PC-9 (cell line): ENCODE results near the gene LSM10. TPM values are rescaled to one million over a fixed set of nuclear protein-coding genes. Genes with fewer than 3 reads are reported as not detected.

Experiments
- BruUV-seq: library from RNA; stranded (reverse); fragments of 400-500 nt; replicated peaks from 2 replicates; lab custom pipeline; 2021; lab: Mats Ljungman, UMichigan
- CTCF ChIA-PET: fragments of 300-600 bp; sonication (Branson Sonifier 250); formaldehyde crosslinking; loops from one replicate; lab custom pipeline; 2022; ENCODE audit warnings: antibody characterized with exemption; lab: Charles Lee
- POLR2A ChIA-PET: fragments of 300-600 bp; sonication (Branson Sonifier 250); formaldehyde crosslinking; loops from one replicate; lab custom pipeline; 2022; ENCODE audit warnings: antibody characterized with exemption; ENCODE audit not compliant: unreplicated experiment; lab: Charles Lee
- DNase-seq, 2 experiments: peaks; one replicate each; pipeline versions ENCODE4 v3.0.0 to v3.0.0-alpha.2; 2015 to 2022; ENCODE audit warnings: mixed read lengths in 1 of 2
- H2AFZ ChIP-seq: fragments of 200-600 bp; sonication (generic); 2 replicates; pipeline ENCODE4 v1.8.1; 2017; ENCODE audit warnings: antibody characterized with exemption
- H3F3A ChIP-seq: fragments of 200-600 bp; sonication (generic); 2 replicates; pipeline ENCODE4 v1.8.1; 2017; ENCODE audit warnings: antibody characterized with exemption, mild to moderate bottlenecking, low read depth; ENCODE audit not compliant: insufficient read depth
- H3K27ac ChIP-seq: fragments of 200-600 bp; sonication (generic); 2 replicates; pipeline ENCODE4 v1.6.1; 2016; ENCODE audit warnings: mixed run types
- H3K27me3 ChIP-seq: fragments of 200-600 bp; sonication (generic); 2 replicates; pipeline ENCODE4 v1.6.1; 2016; ENCODE audit warnings: low read depth, mixed run types; ENCODE audit not compliant: insufficient read depth
- H3K36me3 ChIP-seq: fragments of 200-600 bp; sonication (generic); 2 replicates; pipeline ENCODE4 v1.6.1; 2016; ENCODE audit warnings: low read depth, mixed run types
- H3K4me1 ChIP-seq: fragments of 200-600 bp; sonication (generic); replicated peaks from 2 replicates; pipeline ENCODE4 v1.6.1; 2016; ENCODE audit warnings: mixed run types; ENCODE audit not compliant: insufficient read depth
- H3K4me2 ChIP-seq: fragments of 200-600 bp; sonication (generic); 2 replicates; pipeline ENCODE4 v1.6.1; 2017; ENCODE audit warnings: mixed run types
- H3K4me3 ChIP-seq: fragments of 200-600 bp; sonication (generic); 2 replicates; pipeline ENCODE4 v1.6.1; 2016; ENCODE audit warnings: mixed run types
- H3K79me2 ChIP-seq: fragments of 200-600 bp; sonication (generic); 2 replicates; pipeline ENCODE4 v1.6.1; 2017; ENCODE audit warnings: low read depth, mixed run types
- H3K9me2 ChIP-seq: fragments of 200-600 bp; sonication (generic); 2 replicates; pipeline ENCODE4 v1.8.1; 2017; ENCODE audit warnings: mild to moderate bottlenecking; ENCODE audit not compliant: insufficient read depth
- H3K9me3 ChIP-seq: fragments of 200-600 bp; sonication (generic); 2 replicates; pipeline ENCODE4 v1.8.1; 2016; ENCODE audit warnings: low read depth; ENCODE audit not compliant: insufficient read depth
- H4K20me1 ChIP-seq: fragments of 200-600 bp; sonication (generic); 2 replicates; pipeline ENCODE4 v1.8.1; 2017; ENCODE audit not compliant: insufficient read depth
- EZH2 ChIP-seq: fragments of 200-600 bp; sonication (generic); IDR thresholded peaks from 2 replicates; pipeline ENCODE4 v1.8.0; 2017; ENCODE audit warnings: antibody characterized with exemption, low read depth
- intact Hi-C: fragments of 100-400 bp; cut with micrococcal nuclease; formaldehyde crosslinking; loops from one replicate; pipeline ENCODE4 v1.10.0; 2022; ENCODE audit not compliant: unreplicated experiment
- total RNA-seq: library from RNA; stranded (reverse); gene quantifications from 2 replicates; pipeline ENCODE4 v1.2.3, GENCODE V29; 2021
- TF ChIP-seq, protein P1 (sequence below): fragments of 200-600 bp; sonication (generic); conservative IDR thresholded peaks from 2 replicates; pipeline ENCODE4 v1.6.1; 2017; ENCODE audit warnings: mixed run types, antibody characterized with exemption, mild to moderate bottlenecking, moderate library complexity

The LSM10 gene
- total RNA-seq, 1 experiment from 2014 or later, result 39.7 TPM

GRCh38 chr1:36436821-36437220 is 39.1 kb upstream of the LSM10 start:
- CTCF ChIA-PET, result no interaction called here
- POLR2A ChIA-PET, result interaction anchor here (0.6 kb wide), 1 partner anchor 14 kb away, joined by 4 read pairs; no protein-coding TSS in a partner anchor
- peak overlapping the region; percentile 100 for H3K27ac ChIP-seq

DNA sequence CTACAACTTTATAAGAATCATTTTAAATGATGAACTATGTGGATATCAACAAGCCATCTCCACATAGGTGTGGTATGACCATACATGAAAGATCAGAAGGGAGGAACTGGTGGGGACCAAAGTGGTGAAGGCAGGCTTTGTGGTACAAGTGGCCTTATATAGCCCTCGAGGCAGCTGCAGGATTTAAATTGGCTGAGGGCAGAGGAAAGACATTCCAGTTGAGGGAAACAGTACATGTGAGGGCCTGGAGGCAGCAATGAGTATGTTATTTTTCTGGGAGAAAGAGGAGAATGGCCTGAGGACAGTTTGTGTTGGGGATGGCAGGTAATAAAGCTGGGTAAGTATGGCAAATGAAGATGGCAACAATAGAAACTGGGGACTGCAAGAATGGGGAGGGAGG is 35.4 kb upstream of the LSM10 start:
- no peak for DNase-seq

More at GRCh38 chr1:36436821-36437220, 39.1 kb upstream of the LSM10 start:
- Histone ChIP-seq H3K36me3 (no peaks in the 10 kb centered on the region; the same call in 1 of the 2 replicates), H2AFZ (no peak overlapping the region), H3K9me2 (no peaks in the 10 kb centered on the region), H3K4me2 (peak overlapping the region; percentile 70), H3F3A (peaks cover 21% of the 10 kb centered on the region), H3K4me1 (peaks cover 33% of the 10 kb centered on the region), H3K4me3 (no peak overlapping the region), H3K9me3 (no peaks in the 10 kb centered on the region), H4K20me1 (no peaks in the 10 kb centered on the region), H3K79me2 (no peaks in the 10 kb centered on the region), H3K27me3 (no peaks in the 10 kb centered on the region)
- DNase-seq, result peak; percentile 74 to 98
- no TSS peak for BruUV-seq
- intact Hi-C loops, result loop anchor here (1.0 to 2.0 kb wide), 5 partner anchors 13 to 179 kb away; partner anchors contain the start of gene OSCP1
- no peak for TF ChIP-seq EZH2
- TF ChIP-seq, protein P1, sequence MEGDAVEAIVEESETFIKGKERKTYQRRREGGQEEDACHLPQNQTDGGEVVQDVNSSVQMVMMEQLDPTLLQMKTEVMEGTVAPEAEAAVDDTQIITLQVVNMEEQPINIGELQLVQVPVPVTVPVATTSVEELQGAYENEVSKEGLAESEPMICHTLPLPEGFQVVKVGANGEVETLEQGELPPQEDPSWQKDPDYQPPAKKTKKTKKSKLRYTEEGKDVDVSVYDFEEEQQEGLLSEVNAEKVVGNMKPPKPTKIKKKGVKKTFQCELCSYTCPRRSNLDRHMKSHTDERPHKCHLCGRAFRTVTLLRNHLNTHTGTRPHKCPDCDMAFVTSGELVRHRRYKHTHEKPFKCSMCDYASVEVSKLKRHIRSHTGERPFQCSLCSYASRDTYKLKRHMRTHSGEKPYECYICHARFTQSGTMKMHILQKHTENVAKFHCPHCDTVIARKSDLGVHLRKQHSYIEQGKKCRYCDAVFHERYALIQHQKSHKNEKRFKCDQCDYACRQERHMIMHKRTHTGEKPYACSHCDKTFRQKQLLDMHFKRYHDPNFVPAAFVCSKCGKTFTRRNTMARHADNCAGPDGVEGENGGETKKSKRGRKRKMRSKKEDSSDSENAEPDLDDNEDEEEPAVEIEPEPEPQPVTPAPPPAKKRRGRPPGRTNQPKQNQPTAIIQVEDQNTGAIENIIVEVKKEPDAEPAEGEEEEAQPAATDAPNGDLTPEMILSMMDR, result no peak

GRCh38 chr1:36432616-36433015 is 34.9 kb upstream of the LSM10 start:
- intact Hi-C loops, result no loop called here
- Histone ChIP-seq H3K4me2 (no peak overlapping the region), H3K27ac (no peak overlapping the region), H3K4me1 (peaks cover 29% of the 10 kb centered on the region), H3K4me3 (no peak overlapping the region), H3K9me2 (no peaks in the 10 kb centered on the region), H3K79me2 (no peaks in the 10 kb centered on the region), H3K27me3 (no peaks in the 10 kb centered on the region), H3K36me3 (no peaks in the 10 kb centered on the region; the same call in 1 of the 2 replicates), H3F3A (peaks cover 25% of the 10 kb centered on the region), H4K20me1 (no peaks in the 10 kb centered on the region), H2AFZ (no peak overlapping the region), H3K9me3 (no peaks in the 10 kb centered on the region)
- no peak for TF ChIP-seq EZH2
- TF ChIP-seq, protein P1, result no peak
- no TSS peak for BruUV-seq
- no peak for DNase-seq
- ChIA-PET CTCF (no interaction called here), POLR2A (no interaction called here)

More for the DNA sequence above, 35.4 kb upstream of the LSM10 start:
- TF ChIP-seq, protein P1, result no peak
- TF ChIP-seq EZH2, result no peak
- no peaks in the 10 kb centered on the region for H3K79me2 ChIP-seq
- POLR2A ChIA-PET, result no interaction called here
- H3K4me3 ChIP-seq, result no peak overlapping the region
- BruUV-seq, result no TSS peak
- no peak overlapping the region for H3K27ac ChIP-seq
- no peak overlapping the region for H2AFZ ChIP-seq
- peaks cover 33% of the 10 kb centered on the region for H3K4me1 ChIP-seq
- peaks cover 22% of the 10 kb centered on the region for H3F3A ChIP-seq
- H4K20me1 ChIP-seq, result no peaks in the 10 kb centered on the region
- H3K27me3 ChIP-seq, result no peaks in the 10 kb centered on the region
- H3K36me3 ChIP-seq, result no peaks in the 10 kb centered on the region; the same call in 1 of the 2 replicates
- H3K4me2 ChIP-seq, result no peak overlapping the region
- intact Hi-C loops, result no loop called here
- CTCF ChIA-PET, result no interaction called here
- H3K9me3 ChIP-seq, result no peaks in the 10 kb centered on the region
- no peaks in the 10 kb centered on the region for H3K9me2 ChIP-seq
